Heart right ventricle (tissue), 16 donors: ENCODE results near the gene PPP2R2B. TPM values are rescaled to one million over a fixed set of nuclear protein-coding genes. Genes with fewer than 3 reads are reported as not detected.

Experiments used
- ATAC-seq, 8 donors: fragments of 200-7000 bp; cut with Tn5 transposase; one replicate each; pipeline ENCODE4 v1.9.1; 2020; ENCODE audit warnings: mild to moderate bottlenecking in 8 of 8, moderate library complexity in 8 of 8, moderate number of reproducible peaks in 1 of 8
- DNase-seq, 2 donors: peaks; one replicate each; pipeline ENCODE4 v3.0.0-alpha.2; 2020
- H3K27ac ChIP-seq, 10 donors: fragments of 200-600 bp; sonication (generic) in 2 of 10; one replicate each; pipeline versions ENCODE4 v1.5.0 to v1.8.0; 2020 to 2022; ENCODE audit warnings: mild to moderate bottlenecking in 3 of 10
- H3K27me3 ChIP-seq, 7 donors: fragments of 200-600 bp; one replicate each; pipeline ENCODE4 v1.8.0; 2021 to 2022; ENCODE audit warnings: mild to moderate bottlenecking in 2 of 7
- H3K36me3 ChIP-seq, 9 donors: fragments of 200-600 bp; sonication (generic) in 1 of 9; one replicate each; pipeline versions ENCODE4 v1.5.0 to v1.8.0; 2020 to 2022; ENCODE audit warnings: mild to moderate bottlenecking in 2 of 9
- H3K4me1 ChIP-seq, 9 donors: fragments of 200-600 bp; sonication (generic) in 1 of 9; one replicate each; pipeline versions ENCODE4 v1.5.0 to v1.8.0; 2020 to 2022; ENCODE audit warnings: mild to moderate bottlenecking in 4 of 9
- H3K4me3 ChIP-seq, 10 donors: fragments of 200-600 bp; sonication (generic) in 2 of 10; one replicate each; pipeline versions ENCODE4 v1.5.0 to v1.8.0; 2020 to 2022; ENCODE audit warnings: mild to moderate bottlenecking in 7 of 10, moderate library complexity in 2 of 10
- H3K9me3 ChIP-seq, 11 donors: fragments of 200-600 bp in 10 of 11; sonication (generic) in 2 of 11; one replicate each; pipeline versions ENCODE4 v1.5.0 to v1.8.0; 2013 to 2022; ENCODE audit warnings: mild to moderate bottlenecking in 2 of 11, control low read depth in 1 of 11, moderate library complexity in 1 of 11
- WGBS, 2 donors: extraction: QIAGEN DNeasy Blood & Tissue Kit; methylation state at CpG; one replicate each; pipeline ENCODE4 v1.1.7; 2013; ENCODE audit warnings: inconsistent platforms in 1 of 2; 5-methylcytosine and 5-hydroxymethylcytosine counted together
- intact Hi-C, 10 donors: fragments of 100-400 bp; cut with DNase I; formaldehyde crosslinking; loops; one replicate each; pipeline versions ENCODE4 v1.11.1 to v1.14.2; 2022
- polyA plus RNA-seq, 2 donors: library from polyadenylated mRNA; stranded (reverse); fragments of 200-250 nt; gene quantifications; one replicate each; pipeline ENCODE4 v1.2.3, GENCODE V29; 2013
- total RNA-seq, 10 donors: library from RNA; stranded (reverse); fragmentation: NEBNext Ultra II Directional in 3 of 10; extraction: Animal tissue kit (Norgen Biotek cat#: 25700) in 3 of 10; gene quantifications; one replicate each; pipeline versions ENCODE4 v1.2.1 to v1.2.4, GENCODE V29; 2021 to 2023
- TF ChIP-seq, protein P1 (sequence below), 9 donors: fragments of 200-600 bp; sonication (generic) in 2 of 9; IDR thresholded peaks; one replicate each; pipeline versions ENCODE4 v1.5.0 to v1.8.0; 2021 to 2022; ENCODE audit warnings: antibody characterized with exemption in 9 of 9, mild to moderate bottlenecking in 5 of 9, moderate library complexity in 1 of 9
- donor health status: Arrhythmogenic right ventricular cardiomyopathy.
- donor health status: ischemic (EF 13 %, LVEDD 7.1; RV severe dilation, severe dysfunction).
- donor health status: healthy with polysubstance abuse.
- donor health status: DM: no; HTN: yes; CAD: no.
- donor health status: DM: no; HTN: no; CAD: no.
- donor health status: ischemic (EF 25% LVEDD 6.9; RV normal size, moderate dysfunction).
- donor health status: ischemic (EF 25% LVEDD 5.7; RV mildly dilated, moderate dysfunction).
- donor health status: healthy.
- donor health status: DM: yes; HTN: yes; CAD: no.
- donor health status: Ischemic cardiomyopathy.
- donor health status: ischemic (EF 35%, LVEDD 5.7; RV mildly dilated, moderate dysfunction).
- donor health status: nonischemic (EF 11% LVEDD 7.7; RV severe dilation, severe dysfunction).
- donor health status: DM: yes; HTN: yes; CAD: no.
- donor health status: PGD.
- donor health status: ischemic (EF 29% LVEDD 5.4; RV normal size, mild dysfunction).
- donor health status: nonischemic (EF 23%, LVEDD 6.1; RV moderate dilation, normal function).

PPP2R2B gene
- total and polyA plus RNA-seq, 12 donors = 0.05 to 1.8 (median 0.57) TPM; not detected in 2

- TF ChIP-seq, protein P1, sequence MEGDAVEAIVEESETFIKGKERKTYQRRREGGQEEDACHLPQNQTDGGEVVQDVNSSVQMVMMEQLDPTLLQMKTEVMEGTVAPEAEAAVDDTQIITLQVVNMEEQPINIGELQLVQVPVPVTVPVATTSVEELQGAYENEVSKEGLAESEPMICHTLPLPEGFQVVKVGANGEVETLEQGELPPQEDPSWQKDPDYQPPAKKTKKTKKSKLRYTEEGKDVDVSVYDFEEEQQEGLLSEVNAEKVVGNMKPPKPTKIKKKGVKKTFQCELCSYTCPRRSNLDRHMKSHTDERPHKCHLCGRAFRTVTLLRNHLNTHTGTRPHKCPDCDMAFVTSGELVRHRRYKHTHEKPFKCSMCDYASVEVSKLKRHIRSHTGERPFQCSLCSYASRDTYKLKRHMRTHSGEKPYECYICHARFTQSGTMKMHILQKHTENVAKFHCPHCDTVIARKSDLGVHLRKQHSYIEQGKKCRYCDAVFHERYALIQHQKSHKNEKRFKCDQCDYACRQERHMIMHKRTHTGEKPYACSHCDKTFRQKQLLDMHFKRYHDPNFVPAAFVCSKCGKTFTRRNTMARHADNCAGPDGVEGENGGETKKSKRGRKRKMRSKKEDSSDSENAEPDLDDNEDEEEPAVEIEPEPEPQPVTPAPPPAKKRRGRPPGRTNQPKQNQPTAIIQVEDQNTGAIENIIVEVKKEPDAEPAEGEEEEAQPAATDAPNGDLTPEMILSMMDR (IDR thresholded peaks at IDR 0.05) = no peak
- Histone ChIP-seq H3K4me3 (no peak overlapping the region), H3K36me3 (no peaks in the 10 kb centered on the region), H3K4me1 (no peaks in the 10 kb centered on the region), H3K27me3 (peaks cover 0 to 4% (median 0%) of the 10 kb centered on the region in 7 donors), H3K27ac (no peak overlapping the region), H3K9me3 (no peaks in the 10 kb centered on the region)
- WGBS, 2 donors = 69 to 74% methylated on average over 2 of the region's 2 CpGs
- no peak for ATAC-seq
- intact Hi-C loops = no loop called here
- DNase-seq = no peak
These were observed 286.2 kb downstream of the PPP2R2B start for GRCh38 chr5:146592352-146592751.

GRCh38 chr5:146589028-146589345 lies 289.6 kb downstream of the PPP2R2B start:
- Histone ChIP-seq H3K36me3 (no peaks in the 10 kb centered on the region), H3K27me3 (peaks cover 0 to 4% (median 0%) of the 10 kb centered on the region in 7 donors), H3K4me3 (no peak overlapping the region), H3K4me1 (no peaks in the 10 kb centered on the region), H3K9me3 (no peaks in the 10 kb centered on the region), H3K27ac (no peak overlapping the region)
- WGBS, 2 donors = 78 to 84% methylated on average over 3 of the region's 3 CpGs
- no peak for ATAC-seq
- TF ChIP-seq, protein P1 (IDR thresholded peaks at IDR 0.05) = no peak
- intact Hi-C loops = no loop called here
- DNase-seq = no peak

DNA sequence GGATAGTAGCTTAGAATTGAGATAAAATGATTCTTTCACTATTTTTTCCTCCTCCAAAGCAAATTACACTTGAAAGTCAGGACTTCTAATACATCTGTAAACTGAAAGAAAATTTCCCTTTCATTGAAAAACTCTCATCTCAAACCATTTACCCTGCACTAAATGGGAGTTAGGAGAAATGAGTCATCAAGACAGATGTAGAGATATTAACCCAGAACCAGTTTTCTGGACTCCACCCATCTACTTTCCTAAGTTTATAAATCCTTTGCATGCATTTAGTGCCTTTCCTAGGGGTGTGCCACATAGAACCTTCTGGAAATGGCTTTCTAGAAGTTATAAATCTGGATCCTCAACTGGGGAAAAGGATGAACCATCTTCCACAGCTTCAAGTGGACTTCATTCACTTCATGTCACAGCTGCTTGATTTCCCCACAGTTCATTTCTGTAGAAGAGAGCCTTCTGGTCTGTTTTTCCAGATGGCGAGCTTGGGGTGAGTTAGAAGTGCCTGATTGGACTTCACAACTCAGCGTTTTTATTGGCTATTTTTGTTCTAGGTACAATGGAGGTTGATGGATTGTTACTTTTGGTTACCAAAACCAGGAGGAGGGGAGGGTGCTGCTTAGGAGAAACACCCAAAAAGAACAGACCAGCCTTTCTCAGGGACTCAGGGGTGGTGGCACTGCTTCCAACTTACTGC lies 290.1 kb downstream of the PPP2R2B start:
- H3K4me1 ChIP-seq = no peaks in the 10 kb centered on the region
- TF ChIP-seq, protein P1 (IDR thresholded peaks at IDR 0.05) = no peak
- no peak overlapping the region for H3K27ac ChIP-seq
- ATAC-seq (no peak), DNase-seq (no peak)
- H3K9me3 ChIP-seq = no peaks in the 10 kb centered on the region
- 77 to 84% methylated on average over 2 of the region's 2 CpGs for WGBS, 2 donors
- peaks cover 0 to 4% (median 0%) of the 10 kb centered on the region in 7 donors for H3K27me3 ChIP-seq
- no peak overlapping the region for H3K4me3 ChIP-seq
- H3K36me3 ChIP-seq = no peaks in the 10 kb centered on the region
- intact Hi-C loops = no loop called here

GRCh38 chr5:146586752-146587151 lies 291.8 kb downstream of the PPP2R2B start:
- Histone ChIP-seq H3K4me1 (no peaks in the 10 kb centered on the region), H3K9me3 (no peaks in the 10 kb centered on the region), H3K27me3 (peaks cover 0 to 5% (median 0%) of the 10 kb centered on the region in 7 donors), H3K4me3 (no peak overlapping the region), H3K27ac (no peak overlapping the region), H3K36me3 (no peaks in the 10 kb centered on the region)
- DNase-seq (no peak), ATAC-seq (no peak)
- TF ChIP-seq, protein P1 (IDR thresholded peaks at IDR 0.05) = no peak
- intact Hi-C loops = no loop called here
- WGBS, 2 donors = 73 to 84% methylated on average over 5 of the region's 5 CpGs
